ENCODE measurements around the gene FURIN.

- TF ChIP-seq FOXM1 (IDR thresholded peaks at IDR 0.05; ENCODE audit: borderline replicate concordance) (no peak), HDGF (IDR thresholded peaks at IDR 0.05; ENCODE audit: borderline replicate concordance) (no peak), CTBP1 (IDR thresholded peaks at IDR 0.05; ENCODE audit: borderline replicate concordance) (no peak), FOXA1 (IDR thresholded peaks at IDR 0.05) (no peak), SUZ12 (IDR thresholded peaks at IDR 0.05) (no peak), ELF4 (IDR thresholded peaks at IDR 0.05) (no peak), BHLHE40 (IDR thresholded peaks at IDR 0.05; ENCODE audit: borderline replicate concordance) (no peak), SP1 (IDR thresholded peaks at IDR 0.05) (no peak), NFRKB (IDR thresholded peaks at IDR 0.05) (no peak), FOXK2 (IDR thresholded peaks at IDR 0.05) (no peak), TARDBP (IDR thresholded peaks at IDR 0.05) (no peak), ZNF384 (IDR thresholded peaks at IDR 0.05) (no peak), ARNT (IDR thresholded peaks at IDR 0.05) (no peak)
These were observed 7.9 kb upstream of the FURIN start for GRCh38 chr15:90860450-90860849.
